ENCODE data around the gene TUBB4B.

Gene TUBB4B

DNA sequence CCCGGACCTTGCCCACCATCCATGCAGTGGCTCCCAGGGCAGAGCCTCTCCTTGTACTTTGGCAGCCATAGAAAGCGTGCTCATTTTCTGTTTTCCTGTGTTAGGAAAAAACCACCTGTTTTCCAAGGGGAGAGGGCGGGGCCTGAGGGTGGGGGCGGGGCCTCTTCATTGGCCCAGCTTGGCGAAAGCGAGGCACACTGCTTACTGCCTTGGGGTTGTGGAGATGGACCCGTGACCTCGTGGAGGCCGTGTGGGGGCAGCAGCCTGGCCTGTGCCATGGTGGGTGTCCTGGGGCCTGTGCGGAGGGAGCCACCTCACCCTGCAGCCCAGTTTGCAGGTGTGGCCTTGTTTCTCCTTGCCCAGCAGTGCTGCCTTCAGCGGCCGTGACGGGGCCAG is 32.0 kb downstream of the TUBB4B start:
- no peak for DNase-seq

DNA sequence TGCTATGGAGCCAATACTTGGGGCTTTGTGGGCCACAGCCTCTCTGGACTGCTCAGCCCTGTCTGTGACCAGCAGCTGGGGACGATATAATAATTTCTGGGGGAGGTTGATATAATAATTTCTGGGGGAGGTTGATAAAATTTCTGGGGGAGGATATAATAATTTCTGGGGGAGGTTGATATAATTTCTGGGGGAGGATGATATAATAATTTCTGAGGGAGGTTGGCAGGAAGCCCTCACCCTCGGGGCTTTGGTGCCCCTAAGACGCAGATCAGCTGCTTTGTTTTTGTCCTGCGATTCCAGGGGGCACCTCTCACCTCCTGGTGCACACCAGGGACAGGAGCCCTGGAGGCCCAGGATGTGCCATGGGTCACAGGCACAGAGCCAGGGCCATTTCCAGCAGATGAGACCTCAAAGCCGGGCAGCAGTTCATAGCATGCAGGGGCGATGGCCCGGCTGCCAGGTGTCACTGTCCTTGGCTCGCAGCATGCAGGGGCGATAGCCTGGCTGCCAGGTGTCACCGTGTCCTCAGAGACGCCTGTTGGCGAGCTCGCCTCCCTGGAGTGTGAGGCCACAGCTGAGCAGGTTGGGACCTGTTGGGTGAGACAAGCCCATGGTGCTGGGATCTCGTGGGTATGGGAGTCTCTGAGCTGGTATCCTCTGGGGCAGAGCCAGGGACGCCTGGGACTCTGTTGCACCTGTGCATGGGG is 32.7 kb downstream of the TUBB4B start:
- DNase-seq = no peak

DNA sequence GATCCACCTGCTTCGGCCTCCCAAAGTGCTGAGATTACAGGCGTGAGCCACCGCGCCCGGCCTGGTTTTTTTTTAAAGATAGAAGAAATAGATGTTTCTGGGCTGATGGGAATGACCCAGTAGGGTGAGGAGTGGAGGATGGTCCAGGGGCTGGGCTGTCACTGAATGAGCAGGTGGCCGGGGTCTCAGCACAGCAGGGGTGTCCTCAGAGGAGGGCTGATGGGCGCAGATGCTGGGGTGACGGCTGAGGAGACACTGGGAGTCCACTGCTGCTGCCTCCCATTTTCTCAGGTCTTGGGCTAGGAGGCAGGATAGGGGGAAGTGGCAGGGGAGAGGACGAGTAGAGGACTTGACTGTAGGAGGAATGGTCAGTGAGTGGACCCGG is 34.1 kb downstream of the TUBB4B start:
- no peak for DNase-seq

DNA sequence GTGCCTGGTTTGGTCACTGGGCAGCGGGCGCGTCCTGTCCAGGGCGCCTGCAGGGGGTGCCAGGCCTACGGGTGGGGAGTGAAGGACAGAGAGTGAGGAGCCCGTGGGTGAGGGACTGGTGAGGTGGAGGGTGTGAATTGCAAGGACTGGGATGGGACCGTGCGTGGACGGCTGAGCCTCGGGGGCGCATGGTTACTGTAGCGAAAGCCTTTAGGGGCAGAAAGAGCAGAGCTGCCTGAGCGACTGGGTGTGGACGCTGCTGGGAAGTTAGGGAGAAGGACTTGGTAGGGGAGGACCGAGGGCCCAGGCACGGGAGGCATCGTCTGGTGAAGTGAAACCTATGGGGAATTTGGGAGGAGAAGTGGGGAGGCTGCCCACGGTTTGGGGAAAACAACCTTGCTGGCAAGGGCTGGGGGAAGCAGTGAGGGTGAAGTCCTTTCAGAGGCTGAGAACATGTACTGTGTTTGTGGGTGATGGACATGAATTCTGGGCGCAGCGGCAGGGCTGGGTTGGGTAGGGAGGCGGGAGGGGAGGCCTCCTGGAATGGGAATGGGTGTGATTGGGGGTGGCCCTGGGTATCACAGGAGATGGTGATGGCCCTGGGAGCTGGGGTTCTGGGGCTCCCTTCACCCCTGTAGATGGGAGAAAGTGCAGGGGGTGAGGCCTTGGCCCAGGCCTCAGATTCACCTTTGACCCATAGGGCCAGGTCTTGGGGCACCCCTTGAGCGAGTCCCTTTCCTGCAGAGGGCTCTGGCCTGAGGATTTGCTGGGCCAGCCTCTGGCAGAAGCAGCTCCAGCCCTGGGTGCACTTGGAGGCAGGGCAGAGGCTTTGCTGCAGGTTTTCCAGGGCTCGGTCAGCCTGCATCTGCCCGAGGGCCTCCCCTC is 34.7 kb downstream of the TUBB4B start:
- no peak for DNase-seq

DNA sequence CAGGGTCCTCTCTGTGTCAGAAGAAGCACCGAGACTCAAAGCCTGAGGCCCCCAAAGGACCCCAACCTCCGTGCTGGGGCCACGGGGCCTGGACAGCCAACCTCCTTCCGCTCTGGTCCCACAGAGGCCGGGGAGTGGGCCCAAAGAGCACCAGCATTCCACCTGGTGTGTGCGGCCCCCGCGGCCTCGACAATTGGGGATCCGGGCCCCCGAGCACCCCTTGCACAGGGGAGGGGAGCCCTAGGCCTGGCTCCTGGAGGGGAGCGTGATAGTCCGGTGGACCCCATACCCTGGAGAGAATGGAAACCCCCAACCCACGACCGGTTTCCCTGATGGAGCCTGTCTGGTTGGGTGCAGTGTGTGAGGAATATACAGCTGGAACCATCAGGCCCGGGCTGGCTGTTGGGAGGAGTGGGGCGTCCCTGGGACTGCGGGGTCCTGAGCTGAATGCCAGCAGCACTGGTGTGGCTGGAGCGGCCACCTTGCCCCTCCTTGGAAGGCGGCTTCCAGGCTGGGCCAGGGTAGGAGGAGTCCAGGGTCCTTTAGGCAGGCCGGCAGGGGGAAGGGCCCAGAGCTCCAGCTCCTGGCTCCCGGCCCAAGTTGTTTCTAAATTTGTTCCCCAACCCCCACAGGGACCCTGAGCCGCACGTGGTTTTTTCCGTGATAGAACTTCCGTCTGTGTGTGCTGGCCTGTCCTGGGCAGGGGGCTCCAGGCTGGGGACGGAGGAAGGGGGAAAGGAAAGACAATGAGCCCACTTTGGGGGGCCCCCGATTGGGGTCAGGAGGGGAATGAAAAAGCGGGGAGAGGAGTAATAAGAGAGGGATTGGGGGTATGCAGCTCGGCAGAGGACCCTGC is 35.6 kb downstream of the TUBB4B start:
- DNase-seq = no peak

DNA sequence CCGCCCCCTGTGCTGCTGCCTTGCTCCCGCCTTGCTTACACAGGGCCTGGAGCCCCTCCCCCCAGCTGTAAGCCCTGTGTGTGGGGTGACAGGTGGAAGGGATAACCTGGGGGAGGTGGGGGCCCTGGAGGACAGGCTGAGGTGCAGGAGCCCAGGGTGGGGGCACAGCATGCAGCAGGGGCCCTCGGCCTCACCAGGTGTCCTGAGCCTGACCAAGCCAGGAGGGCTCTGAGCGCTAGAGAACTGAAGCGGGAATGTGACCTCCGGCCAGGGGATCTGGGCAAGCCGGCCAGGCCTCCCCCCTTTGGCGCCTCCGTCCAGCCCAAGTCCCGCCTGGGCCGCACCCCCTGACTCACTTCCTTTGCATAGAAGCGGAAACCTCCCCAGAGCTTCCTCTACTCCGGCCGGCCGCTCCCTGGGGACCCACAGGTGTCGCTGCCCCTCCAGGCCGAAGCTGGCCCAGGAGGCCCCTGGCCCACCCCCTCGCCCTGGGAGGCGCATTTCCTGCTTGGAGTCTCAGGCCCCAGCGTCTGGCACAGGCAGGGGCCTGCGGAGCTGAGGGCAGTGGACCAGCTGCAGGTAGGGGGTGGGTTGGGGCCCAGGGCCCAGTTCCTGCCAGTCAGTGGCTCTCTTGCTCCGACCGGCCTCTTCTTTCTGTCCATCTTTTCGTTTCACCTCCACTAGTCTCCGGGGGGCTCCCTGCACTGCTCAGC is 36.4 kb downstream of the TUBB4B start, which contains the start of gene TOR4A:
Gene TOR4A, plus strand, starts transcription at position 398 of the 713 bp plus-strand sequence. CDS start 964 bp downstream, outside the sequence.
- no peak for DNase-seq

DNA sequence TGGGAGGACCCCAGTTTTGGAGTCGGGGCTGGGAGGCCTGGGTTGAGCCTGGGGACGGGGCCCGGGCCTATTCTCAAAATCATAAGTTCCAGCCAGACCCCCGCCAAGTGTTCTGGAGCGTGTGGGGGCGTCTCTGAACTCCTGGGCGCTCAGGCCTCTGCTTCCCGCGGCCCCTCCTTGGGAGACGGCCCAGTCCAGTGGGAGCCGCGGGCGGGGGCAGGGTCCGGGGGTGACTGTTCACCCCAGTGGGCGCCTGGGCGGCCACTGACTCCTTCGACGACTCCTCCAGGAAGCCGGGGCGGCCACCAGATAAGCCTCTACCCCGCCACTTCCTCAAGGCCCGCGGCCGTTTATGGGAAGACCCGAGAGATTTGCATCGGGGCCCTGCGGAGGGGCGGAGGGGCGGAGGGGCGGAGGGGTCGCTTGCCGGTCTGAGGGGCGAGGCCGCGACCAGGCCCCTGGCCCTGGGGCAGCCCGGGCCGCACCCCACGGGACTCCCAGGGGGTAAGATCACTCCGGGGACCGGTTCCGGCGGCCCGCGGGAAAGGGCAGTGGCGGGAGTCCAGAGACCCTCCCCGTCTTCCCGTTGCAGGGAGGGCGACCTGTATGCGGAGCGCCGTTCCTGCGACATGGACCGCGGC is 37.1 kb downstream of the TUBB4B start:
- no peak for DNase-seq

DNA sequence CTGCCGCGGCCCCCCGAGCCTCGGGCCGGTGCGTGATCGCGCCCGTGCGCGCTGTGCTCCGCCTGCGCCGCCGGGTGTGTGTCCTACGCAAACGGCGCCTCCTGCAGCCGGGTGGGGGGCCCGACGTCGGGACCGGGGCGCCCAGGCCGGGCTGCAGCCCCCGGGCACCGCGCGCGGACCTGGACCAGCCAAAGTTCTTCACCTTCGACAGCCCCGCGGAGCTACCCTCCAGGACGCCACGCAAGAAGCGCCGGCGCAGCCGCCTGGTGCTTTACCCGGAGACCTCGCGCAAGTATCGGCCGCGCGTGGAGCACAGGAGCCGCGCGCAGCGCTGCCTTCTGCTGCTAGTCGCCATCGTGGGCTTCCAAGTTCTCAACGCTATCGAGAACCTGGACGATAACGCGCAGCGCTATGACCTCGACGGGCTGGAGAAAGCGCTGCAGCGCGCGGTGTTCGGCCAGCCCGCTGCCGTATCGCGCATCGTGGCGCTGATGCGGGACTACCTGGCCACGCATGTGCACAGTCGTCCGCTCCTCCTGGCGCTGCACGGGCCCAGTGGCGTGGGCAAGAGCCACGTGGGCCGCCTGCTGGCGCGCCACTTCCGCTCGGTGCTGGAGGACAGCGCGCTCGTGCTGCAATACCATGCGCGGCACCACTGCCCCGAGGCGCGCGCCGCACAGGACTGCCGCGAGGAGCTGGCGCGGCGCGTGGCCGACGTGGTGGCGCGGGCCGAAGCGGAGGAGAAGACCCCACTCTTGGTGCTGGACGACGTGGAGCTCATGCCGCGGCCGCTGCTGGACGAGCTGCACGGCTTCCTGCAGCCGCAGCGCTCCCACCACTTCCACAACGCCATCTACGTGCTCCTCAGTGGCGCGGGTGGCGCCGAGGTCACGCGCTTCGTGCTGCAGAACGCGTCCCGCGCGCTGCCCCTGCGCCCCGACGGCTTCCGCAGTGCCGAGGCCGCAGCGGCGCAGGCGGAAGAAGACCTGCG is 37.9 kb downstream of the TUBB4B start:
- DNase-seq = no peak

DNA sequence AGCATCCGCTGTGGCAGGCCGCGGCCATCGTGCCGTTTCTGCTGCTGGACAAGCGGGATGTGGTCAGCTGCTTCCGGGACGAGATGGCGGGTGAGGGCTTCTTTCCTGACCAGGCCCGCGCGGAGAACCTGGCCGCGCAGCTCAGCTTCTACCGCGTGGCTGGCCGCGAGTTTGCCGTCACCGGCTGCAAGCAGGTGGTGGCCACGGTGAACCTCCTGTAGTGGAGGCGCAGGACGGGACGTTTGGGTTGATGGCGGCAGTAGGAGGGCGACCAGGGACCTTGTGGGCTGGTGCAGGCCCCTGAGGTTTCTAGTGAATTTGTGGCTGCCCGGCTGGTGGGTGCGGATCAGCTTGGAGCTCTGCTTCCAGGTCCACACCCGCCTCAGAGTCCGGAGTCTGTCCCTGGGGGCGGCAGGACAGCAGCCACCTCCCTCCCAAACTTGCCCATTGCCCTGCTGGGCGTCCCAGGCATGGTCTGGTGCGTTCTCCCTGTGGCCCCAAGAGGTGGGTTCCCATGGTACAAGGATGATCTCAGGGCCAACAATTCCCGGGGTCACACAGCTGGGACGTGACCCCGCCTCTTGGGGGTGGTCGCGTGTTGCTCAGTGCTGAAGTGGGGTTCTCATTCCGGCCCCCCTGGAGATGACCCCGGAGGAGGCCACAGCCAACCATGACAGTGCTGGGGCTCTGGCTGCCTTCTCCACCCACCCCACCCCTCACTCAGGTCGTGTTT is 38.8 kb downstream of the TUBB4B start:
- DNase-seq = no peak

DNA sequence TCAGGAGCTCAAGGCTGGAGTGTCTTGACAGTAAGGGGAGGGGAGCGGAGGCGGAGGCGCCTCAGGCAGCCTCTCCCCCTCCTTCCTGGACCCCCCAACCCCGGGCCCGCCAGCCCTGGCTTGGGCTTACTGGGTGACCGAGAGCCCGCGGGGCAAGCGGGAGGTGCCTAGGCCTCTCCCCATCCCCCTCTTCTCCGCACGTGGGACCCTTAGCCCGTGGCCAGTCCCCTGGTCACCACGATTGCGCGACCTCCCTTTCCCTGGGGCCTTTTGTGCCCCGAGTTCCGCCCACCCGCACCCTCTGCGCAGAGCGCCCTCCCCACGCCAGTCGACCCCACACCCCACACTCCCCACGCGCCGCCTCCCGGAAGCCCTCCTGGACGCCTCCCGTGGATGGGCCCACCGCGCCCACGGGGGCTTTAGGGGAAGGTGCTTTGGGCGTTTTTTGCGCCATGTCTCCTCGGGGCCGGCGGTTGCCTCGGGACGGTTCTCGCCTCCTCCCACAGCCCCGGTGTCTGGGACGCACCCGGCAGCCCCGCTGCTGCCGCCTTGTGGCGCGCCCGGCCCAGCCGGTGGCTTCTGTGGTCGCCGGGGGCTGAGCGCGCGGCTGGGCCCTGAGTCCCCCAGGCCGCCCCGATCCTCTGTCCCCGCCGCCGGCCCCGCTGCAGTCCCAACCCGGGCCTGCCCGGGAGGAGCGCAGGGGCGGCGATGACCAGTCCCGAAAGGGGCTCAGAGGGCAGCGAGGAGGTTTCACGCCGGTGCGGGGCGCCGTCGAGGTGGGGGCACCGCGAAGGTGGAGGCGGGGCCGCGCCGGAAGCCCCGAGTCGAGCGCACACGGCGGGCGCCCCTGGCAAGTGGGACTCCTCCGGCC is 39.6 kb downstream of the TUBB4B start:
- no peak for DNase-seq

DNA sequence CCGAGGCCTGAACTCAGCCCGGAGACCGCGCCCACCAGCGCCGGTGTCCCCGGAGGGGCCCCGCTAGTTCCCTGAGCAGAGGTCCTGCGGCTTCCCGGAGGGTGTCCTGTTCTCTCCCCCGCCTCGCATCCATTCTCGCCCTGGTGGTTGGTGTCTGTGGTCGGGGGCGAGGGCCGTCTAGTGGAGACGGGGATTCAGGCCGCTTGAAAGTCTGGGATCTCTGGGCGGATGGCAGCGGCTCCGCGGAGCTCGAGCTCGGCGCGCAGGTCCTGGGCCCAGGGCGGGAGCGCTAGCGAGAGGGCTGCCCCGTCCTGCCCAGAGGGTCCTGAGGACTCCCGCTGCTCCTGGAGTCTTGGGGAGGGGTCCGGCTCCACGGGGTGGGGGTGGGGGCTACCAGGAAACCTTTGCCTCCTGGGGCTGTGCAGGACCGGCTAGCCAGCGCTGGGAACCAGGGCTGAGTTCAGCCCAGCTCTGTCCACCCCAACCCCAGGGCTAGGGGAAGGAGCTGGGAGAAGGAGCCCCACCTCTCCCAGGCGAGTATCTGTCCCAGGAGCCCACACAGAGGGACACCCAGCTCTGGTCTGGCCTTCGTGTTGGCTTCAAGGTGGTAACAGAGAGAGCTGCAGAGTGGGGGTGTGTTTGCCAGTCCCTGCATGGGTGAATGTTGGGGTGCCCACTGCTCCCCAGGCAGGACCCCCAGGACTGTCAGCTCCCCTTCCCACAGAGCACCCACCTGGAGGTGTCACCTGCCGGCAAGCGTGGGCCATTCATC is 40.4 kb downstream of the TUBB4B start:
- no peak for DNase-seq

DNA sequence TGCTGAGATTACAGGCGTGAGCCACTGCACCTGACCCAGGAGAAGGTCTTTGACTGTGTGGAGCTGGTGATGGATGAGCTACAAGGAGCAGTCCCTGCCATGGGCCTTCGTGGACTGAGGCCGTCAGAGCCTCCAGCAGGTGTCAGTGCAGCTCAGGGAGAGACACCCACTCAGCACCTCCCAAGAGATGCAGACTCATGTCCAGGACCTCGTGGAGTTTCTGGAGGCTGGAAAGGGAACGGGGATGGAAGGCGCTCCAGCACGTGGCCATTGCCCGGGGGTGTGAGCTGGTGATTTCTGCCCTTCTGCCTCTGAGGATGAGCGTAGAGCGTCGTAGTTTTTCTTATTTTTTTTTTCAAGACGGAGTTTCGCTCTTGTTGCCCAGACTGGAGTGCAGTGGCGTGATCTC is 45.9 kb downstream of the TUBB4B start:
- no peak for DNase-seq

DNA sequence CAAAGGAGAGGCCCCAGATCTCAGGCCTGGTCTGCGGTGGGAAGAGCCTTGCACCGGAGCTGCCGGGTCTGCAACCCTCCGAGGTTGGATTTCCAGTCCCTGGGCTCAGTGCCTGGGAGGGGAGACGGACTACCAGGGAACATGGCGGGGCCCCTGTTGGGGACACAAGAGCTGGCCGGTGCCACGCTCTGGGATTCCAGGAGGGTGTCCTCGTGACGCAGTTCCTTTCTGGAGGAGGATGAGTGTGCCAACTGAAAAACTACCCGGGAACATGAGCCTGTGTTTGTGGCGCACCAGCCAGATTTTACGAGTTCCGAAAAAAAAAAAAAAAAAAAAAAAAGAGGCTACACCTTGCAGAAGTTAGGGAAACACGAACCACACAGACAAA is 52.0 kb downstream of the TUBB4B start:
- no peak for DNase-seq

All from NCI-H1436 treated with DMSO at 0.1 percent for 48 hours (cell line).